ENCODE measurements around the gene SV2C.
"Not testable (repeated sequence)": the region's sequence is repeated elsewhere in the genome, so short reads cannot be mapped to it uniquely, and the experiment has no call there.

SV2C gene

GRCh38 chr5:76082772-76083554, at the start of gene SV2C:
SV2C (plus strand) TSS chr5:76083383; CDS start chr5:76131751, 48,368 bp downstream.
- DNase-seq = no peak

GRCh38 chr5:76037736-76038151, 45.4 kb upstream of the SV2C start:
- DNase-seq = not testable (repeated sequence)

- DNase-seq = no peak
Measured at GRCh38 chr5:76038212-76038611, 45.0 kb upstream of the SV2C start.

- no peak for DNase-seq
Measured at GRCh38 chr5:76040806-76041205, 42.4 kb upstream of the SV2C start.

- DNase-seq = no peak
Measured at GRCh38 chr5:76041863-76042262, 41.3 kb upstream of the SV2C start.

GRCh38 chr5:76046741-76047140, 36.4 kb upstream of the SV2C start:
- no peak for DNase-seq

GRCh38 chr5:76050134-76050533, 33.0 kb upstream of the SV2C start:
- DNase-seq = no peak

GRCh38 chr5:76062502-76063041, 20.6 kb upstream of the SV2C start:
- DNase-seq = no peak

GRCh38 chr5:76065258-76065657, 17.9 kb upstream of the SV2C start:
- no peak for DNase-seq

GRCh38 chr5:76069061-76069735, 14.0 kb upstream of the SV2C start:
- DNase-seq = no peak

- no peak for DNase-seq
Measured at GRCh38 chr5:76074487-76075065, 8.6 kb upstream of the SV2C start.

GRCh38 chr5:76081811-76082771, 1.1 kb upstream of the SV2C start:
- DNase-seq = no peak

GRCh38 chr5:76083555-76084495, 642 bp downstream of the SV2C start:
- no peak for DNase-seq

- no peak for DNase-seq
Measured at GRCh38 chr5:76084496-76085242, 1.5 kb downstream of the SV2C start.

GRCh38 chr5:76085243-76085579, 2.0 kb downstream of the SV2C start:
- DNase-seq = no peak

GRCh38 chr5:76086095-76086494, 2.9 kb downstream of the SV2C start:
- no peak for DNase-seq

GRCh38 chr5:76089156-76089555, 6.0 kb downstream of the SV2C start:
- DNase-seq = not testable (repeated sequence)

- no peak for DNase-seq
Measured at GRCh38 chr5:76091351-76091750, 8.2 kb downstream of the SV2C start.

- no peak for DNase-seq
Measured at GRCh38 chr5:76099286-76099702, 16.1 kb downstream of the SV2C start.

- no peak for DNase-seq
Measured at GRCh38 chr5:76099756-76100155, 16.6 kb downstream of the SV2C start.

GRCh38 chr5:76104027-76104426, 20.8 kb downstream of the SV2C start:
- no peak for DNase-seq

Data from cortex of kidney (tissue), 1 donor.